ENCODE data around the gene ADCY2. TPM values are rescaled to one million over a fixed set of nuclear protein-coding genes. Genes with fewer than 3 reads are reported as not detected.

ADCY2 gene
- total RNA-seq, 1 donor from 2014 or later: 18.4 TPM

GRCh38 chr5:7364226-7364875 is 31.6 kb upstream of the ADCY2 start:
- TF ChIP-seq POLR2A (IDR thresholded peaks at IDR 0.05) (no peak), POLR2AphosphoS5 (IDR thresholded peaks at IDR 0.05; ENCODE audit: insufficient read depth in 1 of 2, low read depth in 1 of 2) (no peak), CTCF (IDR thresholded peaks at IDR 0.05) (no peak)
- DNase-seq (ENCODE audit: extremely low spot score in 2 of 2): no peak
- intact Hi-C loops (cut with DNase I): no loop called here

GRCh38 chr5:7367780-7368179 is 28.2 kb upstream of the ADCY2 start:
- H3K4me1 ChIP-seq: no peaks in the 10 kb centered on the region
- no peaks in the 10 kb centered on the region for H3K36me3 ChIP-seq
- no peak for TF ChIP-seq POLR2AphosphoS5 (IDR thresholded peaks at IDR 0.05; ENCODE audit: insufficient read depth in 1 of 2, low read depth in 1 of 2)
- TF ChIP-seq CTCF (IDR thresholded peaks at IDR 0.05): no peak
- TF ChIP-seq POLR2A (IDR thresholded peaks at IDR 0.05): no peak
- no peak overlapping the region for H3K27ac ChIP-seq
- H3K4me3 ChIP-seq: no peak overlapping the region
- no peak for DNase-seq (ENCODE audit: extremely low spot score in 2 of 2)
- H3K27me3 ChIP-seq: no peaks in the 10 kb centered on the region
- intact Hi-C loops (cut with DNase I): no loop called here
- no peaks in the 10 kb centered on the region for H3K9me3 ChIP-seq

More at GRCh38 chr5:7364226-7364875, 31.6 kb upstream of the ADCY2 start:
- Histone ChIP-seq H3K27me3 (no peaks in the 10 kb centered on the region), H3K27ac (no peak overlapping the region), H3K9me3 (no peaks in the 10 kb centered on the region), H3K36me3 (no peaks in the 10 kb centered on the region), H3K4me3 (no peak overlapping the region), H3K4me1 (no peaks in the 10 kb centered on the region)

GRCh38 chr5:7372399-7372798 is 23.5 kb upstream of the ADCY2 start:
- TF ChIP-seq POLR2A (IDR thresholded peaks at IDR 0.05) (no peak), POLR2AphosphoS5 (IDR thresholded peaks at IDR 0.05; ENCODE audit: insufficient read depth in 1 of 2, low read depth in 1 of 2) (no peak), CTCF (IDR thresholded peaks at IDR 0.05) (no peak)
- H3K27me3 ChIP-seq: no peaks in the 10 kb centered on the region
- DNase-seq (ENCODE audit: extremely low spot score in 2 of 2): no peak

GRCh38 chr5:7374186-7374585 is 21.8 kb upstream of the ADCY2 start:
- Histone ChIP-seq H3K4me1 (no peaks in the 10 kb centered on the region), H3K27ac (no peak overlapping the region), H3K4me3 (no peak overlapping the region), H3K36me3 (no peaks in the 10 kb centered on the region), H3K27me3 (no peaks in the 10 kb centered on the region), H3K9me3 (no peaks in the 10 kb centered on the region)
- no peak for TF ChIP-seq POLR2A (IDR thresholded peaks at IDR 0.05)
- no peak for TF ChIP-seq CTCF (IDR thresholded peaks at IDR 0.05)
- TF ChIP-seq POLR2AphosphoS5 (IDR thresholded peaks at IDR 0.05; ENCODE audit: insufficient read depth in 1 of 2, low read depth in 1 of 2): no peak
- no peak for DNase-seq (ENCODE audit: extremely low spot score in 2 of 2)
- intact Hi-C loops (cut with DNase I): no loop called here

More at GRCh38 chr5:7372399-7372798, 23.5 kb upstream of the ADCY2 start:
- Histone ChIP-seq H3K9me3 (no peaks in the 10 kb centered on the region), H3K4me3 (no peak overlapping the region), H3K27ac (no peak overlapping the region), H3K4me1 (no peaks in the 10 kb centered on the region), H3K36me3 (no peaks in the 10 kb centered on the region)
- intact Hi-C loops (cut with DNase I): no loop called here

GRCh38 chr5:7375457-7375856 is 20.5 kb upstream of the ADCY2 start:
- DNase-seq (ENCODE audit: extremely low spot score in 2 of 2): no peak
- Histone ChIP-seq H3K27me3 (no peaks in the 10 kb centered on the region), H3K4me1 (no peaks in the 10 kb centered on the region), H3K4me3 (no peak overlapping the region), H3K9me3 (no peaks in the 10 kb centered on the region), H3K27ac (no peak overlapping the region), H3K36me3 (no peaks in the 10 kb centered on the region)
- intact Hi-C loops (cut with DNase I): no loop called here
- TF ChIP-seq CTCF (IDR thresholded peaks at IDR 0.05) (no peak), POLR2A (IDR thresholded peaks at IDR 0.05) (no peak), POLR2AphosphoS5 (IDR thresholded peaks at IDR 0.05; ENCODE audit: insufficient read depth in 1 of 2, low read depth in 1 of 2) (no peak)
